OCI-LY1 (cell line): Measurements from ENCODE around the gene PDGFA.

Source experiments
- H2AFZ ChIP-seq: fragments of 200-600 bp; sonication (generic), shearing (Covaris generic); 2 replicates; pipeline ENCODE4 v1.6.0; 2014; ENCODE audit warnings: antibody characterized with exemption, mild to moderate bottlenecking, low read length
- H3F3A ChIP-seq: fragments of 200-600 bp; sonication (generic), shearing (Covaris generic); 2 replicates; pipeline ENCODE4 v1.6.0; 2014; ENCODE audit warnings: mild to moderate bottlenecking, antibody characterized with exemption, low read length, moderate library complexity; ENCODE audit not compliant: insufficient read depth
- H3K27ac ChIP-seq: fragments of 200-600 bp; sonication (generic); 2 replicates; pipeline ENCODE4 v1.5.1; 2014; ENCODE audit warnings: low read length, mixed run types, mild to moderate bottlenecking, low read depth; ENCODE audit not compliant: poor library complexity, severe bottlenecking
- H3K27me3 ChIP-seq: fragments of 200-600 bp; sonication (generic); 2 replicates; pipeline ENCODE4 v1.6.0; 2014; ENCODE audit warnings: antibody characterized with exemption, mild to moderate bottlenecking, low read length, moderate library complexity; ENCODE audit not compliant: insufficient read depth
- H3K36me3 ChIP-seq: fragments of 200-600 bp; sonication (generic); 2 replicates; pipeline ENCODE4 v1.6.1; 2014; ENCODE audit warnings: mild to moderate bottlenecking, antibody characterized with exemption, low read length, moderate library complexity, mixed read lengths; ENCODE audit not compliant: insufficient read depth
- H3K4me1 ChIP-seq: fragments of 200-600 bp; sonication (generic); 2 replicates; pipeline ENCODE4 v1.5.1; 2014; ENCODE audit warnings: mild to moderate bottlenecking, low read length, moderate library complexity; ENCODE audit not compliant: insufficient read depth, severe bottlenecking
- H3K4me2 ChIP-seq: fragments of 200-600 bp; sonication (generic), shearing (Covaris generic); 2 replicates; pipeline ENCODE4 v1.6.1; 2014; ENCODE audit warnings: low read length
- H3K4me3 ChIP-seq: fragments of 200-600 bp; sonication (generic); 2 replicates; pipeline ENCODE4 v1.5.1; 2014; ENCODE audit warnings: low read length, low read depth, mild to moderate bottlenecking, mixed read lengths; ENCODE audit not compliant: poor library complexity, severe bottlenecking
- H3K79me2 ChIP-seq: fragments of 200-600 bp; shearing (Covaris generic); 2 replicates; pipeline ENCODE4 v1.6.1; 2016; ENCODE audit warnings: mixed run types, low read length, mixed read lengths; ENCODE audit not compliant: insufficient read depth
- H3K9ac ChIP-seq: fragments of 200-600 bp; sonication (generic), shearing (Covaris generic); 2 replicates; pipeline ENCODE4 v1.6.1; 2014; ENCODE audit warnings: mild to moderate bottlenecking, low read length, mixed read lengths
- H3K9me2 ChIP-seq: fragments of 200-600 bp; sonication (generic), shearing (Covaris generic); 2 replicates; pipeline ENCODE4 v1.6.1; 2014; ENCODE audit warnings: low read depth, mild to moderate bottlenecking, low read length, mixed read lengths
- H3K9me3 ChIP-seq: fragments of 200-600 bp; shearing (Covaris generic); 2 replicates; pipeline ENCODE4 v1.6.1; 2014; ENCODE audit warnings: low read length, mixed read lengths
- H4K20me1 ChIP-seq: fragments of 200-600 bp; sonication (generic), shearing (Covaris generic); 2 replicates; pipeline ENCODE4 v1.6.0; 2016; ENCODE audit warnings: mild to moderate bottlenecking, low read length; ENCODE audit not compliant: insufficient read depth
- EZH2 ChIP-seq: fragments of 200-600 bp; sonication (generic), shearing (Covaris generic); IDR thresholded peaks from 2 replicates; pipeline ENCODE4 v1.8.0; 2017; ENCODE audit warnings: borderline replicate concordance, mixed run types, mild to moderate bottlenecking, antibody characterized with exemption, low read length, moderate library complexity, mixed read lengths
- TF ChIP-seq, protein P1 (sequence below): fragments of 200-600 bp; sonication (generic), shearing (Covaris generic); IDR thresholded peaks from 2 replicates; pipeline ENCODE4 v1.5.1; 2017; ENCODE audit warnings: mild to moderate bottlenecking, antibody characterized with exemption, low read length, moderate library complexity, mixed read lengths

PDGFA gene

DNA sequence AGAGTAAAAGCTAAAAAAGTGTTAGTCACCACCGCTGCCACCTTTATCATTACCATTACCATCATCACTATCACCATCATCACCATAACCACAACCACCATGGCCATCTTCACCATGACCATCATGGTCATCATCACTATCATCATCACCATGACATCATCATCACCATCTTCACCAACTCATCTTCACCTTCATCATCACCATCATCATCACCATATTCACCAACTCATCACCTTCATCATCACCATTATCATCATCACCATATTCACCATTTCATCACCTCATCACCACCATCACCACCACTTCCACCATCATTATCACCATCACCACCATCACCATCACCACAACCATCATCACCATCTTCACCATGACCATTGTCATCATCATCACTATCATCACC lies 46.5 kb upstream of the PDGFA start:
- no peaks in the 10 kb centered on the region for H3F3A ChIP-seq
- no peak overlapping the region for H3K4me2 ChIP-seq
- H3K27ac ChIP-seq = no peak overlapping the region
- no peak overlapping the region for H3K9ac ChIP-seq
- H3K9me3 ChIP-seq = no peaks in the 10 kb centered on the region
- H3K9me2 ChIP-seq = no peaks in the 10 kb centered on the region
- TF ChIP-seq, protein P1, sequence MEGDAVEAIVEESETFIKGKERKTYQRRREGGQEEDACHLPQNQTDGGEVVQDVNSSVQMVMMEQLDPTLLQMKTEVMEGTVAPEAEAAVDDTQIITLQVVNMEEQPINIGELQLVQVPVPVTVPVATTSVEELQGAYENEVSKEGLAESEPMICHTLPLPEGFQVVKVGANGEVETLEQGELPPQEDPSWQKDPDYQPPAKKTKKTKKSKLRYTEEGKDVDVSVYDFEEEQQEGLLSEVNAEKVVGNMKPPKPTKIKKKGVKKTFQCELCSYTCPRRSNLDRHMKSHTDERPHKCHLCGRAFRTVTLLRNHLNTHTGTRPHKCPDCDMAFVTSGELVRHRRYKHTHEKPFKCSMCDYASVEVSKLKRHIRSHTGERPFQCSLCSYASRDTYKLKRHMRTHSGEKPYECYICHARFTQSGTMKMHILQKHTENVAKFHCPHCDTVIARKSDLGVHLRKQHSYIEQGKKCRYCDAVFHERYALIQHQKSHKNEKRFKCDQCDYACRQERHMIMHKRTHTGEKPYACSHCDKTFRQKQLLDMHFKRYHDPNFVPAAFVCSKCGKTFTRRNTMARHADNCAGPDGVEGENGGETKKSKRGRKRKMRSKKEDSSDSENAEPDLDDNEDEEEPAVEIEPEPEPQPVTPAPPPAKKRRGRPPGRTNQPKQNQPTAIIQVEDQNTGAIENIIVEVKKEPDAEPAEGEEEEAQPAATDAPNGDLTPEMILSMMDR = no peak
- no peak for TF ChIP-seq EZH2
- no peaks in the 10 kb centered on the region for H4K20me1 ChIP-seq
- H3K4me1 ChIP-seq = no peaks in the 10 kb centered on the region
- no peaks in the 10 kb centered on the region for H3K79me2 ChIP-seq
- H3K27me3 ChIP-seq = no peaks in the 10 kb centered on the region
- H2AFZ ChIP-seq = no peak overlapping the region
- no peak overlapping the region for H3K4me3 ChIP-seq
- no peaks in the 10 kb centered on the region for H3K36me3 ChIP-seq

DNA sequence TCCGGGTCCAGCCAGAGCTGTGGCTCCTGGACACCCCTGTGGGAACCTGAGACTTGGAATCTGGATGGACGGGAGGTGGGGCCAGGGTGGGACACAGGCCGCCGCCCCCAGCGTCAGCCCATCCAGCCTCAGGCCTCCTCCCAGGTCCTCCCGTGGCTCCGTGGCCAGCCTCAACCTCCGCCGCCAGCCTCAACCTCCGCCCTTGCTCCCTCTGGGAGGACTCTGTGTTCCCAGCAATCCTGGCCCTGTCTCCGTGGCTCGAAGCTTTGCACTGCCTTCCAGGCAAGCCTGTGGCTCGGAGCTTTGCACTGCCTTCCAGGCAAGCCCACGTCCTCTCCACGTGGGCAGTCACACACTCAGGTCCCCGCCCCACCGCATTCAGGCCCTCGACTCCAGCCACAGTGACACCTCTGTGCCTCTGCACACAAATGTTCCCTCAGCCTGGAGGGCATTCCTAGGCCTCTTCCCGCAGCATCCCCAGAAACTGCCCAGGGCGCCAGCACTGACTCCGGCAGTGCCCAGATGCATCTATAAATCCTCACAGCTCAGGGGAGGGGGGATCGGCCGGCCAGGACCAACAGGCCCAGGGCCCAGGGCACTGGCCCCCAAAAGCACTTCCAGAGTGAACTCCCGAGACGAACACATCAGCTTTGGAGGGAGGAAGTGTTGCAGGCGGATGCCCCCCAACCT lies 44.7 kb upstream of the PDGFA start:
- Histone ChIP-seq H3F3A (no peaks in the 10 kb centered on the region), H3K4me1 (no peaks in the 10 kb centered on the region), H3K79me2 (no peaks in the 10 kb centered on the region), H3K9me3 (no peaks in the 10 kb centered on the region), H3K9me2 (no peaks in the 10 kb centered on the region), H3K4me2 (no peak overlapping the region), H3K4me3 (no peak overlapping the region), H3K9ac (no peak overlapping the region), H3K27ac (no peak overlapping the region), H4K20me1 (no peaks in the 10 kb centered on the region), H3K36me3 (no peaks in the 10 kb centered on the region), H3K27me3 (no peaks in the 10 kb centered on the region), H2AFZ (no peak overlapping the region)
- TF ChIP-seq EZH2 = no peak
- TF ChIP-seq, protein P1 = no peak

DNA sequence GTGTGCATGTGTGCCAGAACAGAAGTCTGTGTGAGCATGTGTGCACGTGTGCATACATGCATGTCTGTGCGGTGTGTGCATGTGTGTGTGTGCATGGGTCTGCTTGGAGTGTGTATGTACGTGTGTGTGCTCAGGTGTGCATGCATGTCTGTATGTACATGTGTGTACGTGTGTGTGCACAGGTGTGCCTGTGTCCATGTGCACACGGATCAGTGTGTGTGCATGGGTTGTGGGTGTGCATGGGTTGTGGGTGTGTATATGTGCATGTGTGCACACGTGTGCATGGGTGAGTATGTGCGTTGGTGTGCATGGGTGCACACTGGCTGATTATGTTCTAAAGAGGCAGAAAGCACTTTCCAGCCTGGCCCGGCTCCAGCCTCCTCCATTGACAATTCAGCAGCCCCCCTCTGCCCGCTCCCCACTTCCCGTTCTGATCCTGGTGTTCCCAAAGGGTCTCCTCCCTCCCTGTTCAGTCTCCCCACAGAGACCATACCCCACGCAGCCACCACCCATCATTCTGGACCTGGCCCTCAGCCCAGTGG lies 44.1 kb upstream of the PDGFA start:
- Histone ChIP-seq H3K27ac (no peak overlapping the region), H3K4me3 (no peak overlapping the region), H2AFZ (no peak overlapping the region), H3K9me2 (no peaks in the 10 kb centered on the region), H3K9me3 (no peaks in the 10 kb centered on the region), H3K4me2 (no peak overlapping the region), H3F3A (no peaks in the 10 kb centered on the region), H3K79me2 (no peaks in the 10 kb centered on the region), H3K9ac (no peak overlapping the region), H3K4me1 (no peaks in the 10 kb centered on the region), H4K20me1 (no peaks in the 10 kb centered on the region), H3K27me3 (no peaks in the 10 kb centered on the region), H3K36me3 (no peaks in the 10 kb centered on the region)
- TF ChIP-seq EZH2 = no peak
- TF ChIP-seq, protein P1 = no peak
